C4-2B (cell line): ENCODE data around the gene CADM1.
A peak's percentile ranks its signal among the peaks of the same experiment; 100 is the strongest.

Experiments used
- H3K27ac ChIP-seq: fragments of 450-650 bp; 2 replicates; pipeline ENCODE4 v1.5.1; 2017
- ZFX ChIP-seq: fragments of 450-650 bp; IDR thresholded peaks from 2 replicates; pipeline ENCODE4 v1.6.1; 2017
- TF ChIP-seq, protein P1 (sequence below): fragments of 450-650 bp; conservative IDR thresholded peaks from 2 replicates; pipeline ENCODE4 v1.5.1; 2017; ENCODE audit warnings: mild to moderate bottlenecking

The CADM1 gene

GRCh38 chr11:115342142-115342541, 162.1 kb downstream of the CADM1 start:
- no peak for TF ChIP-seq ZFX
- TF ChIP-seq, protein P1, sequence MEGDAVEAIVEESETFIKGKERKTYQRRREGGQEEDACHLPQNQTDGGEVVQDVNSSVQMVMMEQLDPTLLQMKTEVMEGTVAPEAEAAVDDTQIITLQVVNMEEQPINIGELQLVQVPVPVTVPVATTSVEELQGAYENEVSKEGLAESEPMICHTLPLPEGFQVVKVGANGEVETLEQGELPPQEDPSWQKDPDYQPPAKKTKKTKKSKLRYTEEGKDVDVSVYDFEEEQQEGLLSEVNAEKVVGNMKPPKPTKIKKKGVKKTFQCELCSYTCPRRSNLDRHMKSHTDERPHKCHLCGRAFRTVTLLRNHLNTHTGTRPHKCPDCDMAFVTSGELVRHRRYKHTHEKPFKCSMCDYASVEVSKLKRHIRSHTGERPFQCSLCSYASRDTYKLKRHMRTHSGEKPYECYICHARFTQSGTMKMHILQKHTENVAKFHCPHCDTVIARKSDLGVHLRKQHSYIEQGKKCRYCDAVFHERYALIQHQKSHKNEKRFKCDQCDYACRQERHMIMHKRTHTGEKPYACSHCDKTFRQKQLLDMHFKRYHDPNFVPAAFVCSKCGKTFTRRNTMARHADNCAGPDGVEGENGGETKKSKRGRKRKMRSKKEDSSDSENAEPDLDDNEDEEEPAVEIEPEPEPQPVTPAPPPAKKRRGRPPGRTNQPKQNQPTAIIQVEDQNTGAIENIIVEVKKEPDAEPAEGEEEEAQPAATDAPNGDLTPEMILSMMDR = no peak
- H3K27ac ChIP-seq = no peak overlapping the region

DNA sequence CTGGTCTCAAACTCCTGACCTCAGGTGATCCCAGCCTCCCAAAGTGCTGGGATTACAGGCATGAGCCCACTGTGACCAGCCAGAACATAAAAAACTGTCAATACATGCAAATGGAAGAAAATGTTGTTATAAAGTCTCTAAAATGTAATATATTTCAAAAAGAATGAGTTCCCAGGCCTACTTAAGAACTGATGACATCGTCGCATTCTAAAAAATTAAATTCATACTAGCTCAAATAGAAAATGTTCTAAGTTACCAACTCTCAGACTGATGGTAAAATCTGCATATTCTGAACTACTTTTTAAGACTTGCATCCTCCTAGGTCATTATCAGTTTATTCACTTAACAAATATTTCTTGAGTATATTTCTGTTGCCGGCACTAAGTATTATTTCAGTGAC, 163.3 kb downstream of the CADM1 start:
- TF ChIP-seq, protein P1 = no peak
- TF ChIP-seq ZFX = no peak
- H3K27ac ChIP-seq = no peak overlapping the region

- H3K27ac ChIP-seq = no peak overlapping the region
- TF ChIP-seq, protein P1 = no peak
- no peak for TF ChIP-seq ZFX
These were observed 165.7 kb downstream of the CADM1 start for GRCh38 chr11:115338476-115338875.

- H3K27ac ChIP-seq = no peak overlapping the region
- TF ChIP-seq ZFX = no peak
- TF ChIP-seq, protein P1 = peak; percentile 86
These were observed 169.1 kb downstream of the CADM1 start for GRCh38 chr11:115334932-115335788.

DNA sequence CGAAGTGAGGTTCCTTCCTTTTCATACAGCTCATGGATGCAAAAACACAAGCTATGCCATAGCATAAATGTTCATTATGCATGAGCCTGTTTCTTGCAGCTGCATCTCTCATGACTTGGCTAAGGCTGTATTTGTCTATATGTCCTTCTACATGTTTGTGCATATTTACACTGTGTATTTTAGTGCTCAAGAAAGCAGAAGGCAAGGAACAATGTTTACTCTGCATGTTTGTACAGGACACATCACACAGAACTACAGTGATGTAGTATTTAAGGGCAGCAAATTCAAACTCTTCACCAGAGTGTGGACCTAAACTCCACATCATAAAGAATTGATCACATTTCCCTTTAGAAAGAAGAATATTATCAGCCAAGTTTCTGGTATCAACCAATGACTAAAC, 170.3 kb downstream of the CADM1 start:
- TF ChIP-seq, protein P1 = no peak
- no peak for TF ChIP-seq ZFX
- H3K27ac ChIP-seq = no peak overlapping the region

GRCh38 chr11:115333121-115333520, 171.1 kb downstream of the CADM1 start:
- TF ChIP-seq ZFX = no peak
- TF ChIP-seq, protein P1 = no peak
- no peak overlapping the region for H3K27ac ChIP-seq

GRCh38 chr11:115330684-115331482, 173.3 kb downstream of the CADM1 start:
- H3K27ac ChIP-seq = no peak overlapping the region
- TF ChIP-seq, protein P1 = no peak
- TF ChIP-seq ZFX = no peak
